Loucy (cell line): ENCODE results near the gene VWDE.

Source experiments
- EZH2phosphoT487 ChIP-seq: fragments of 200-600 bp; IDR thresholded peaks from 2 replicates; pipeline ENCODE4 v1.6.1; 2018; ENCODE audit warnings: antibody characterized with exemption, mild to moderate bottlenecking, moderate library complexity, borderline replicate concordance
- TF ChIP-seq, protein P1 (sequence below): fragments of 200-600 bp; sonication (generic); conservative IDR thresholded peaks from 2 replicates; pipeline ENCODE4 v1.5.1; 2014; ENCODE audit warnings: mild to moderate bottlenecking, antibody characterized with exemption, low read length

DNA sequence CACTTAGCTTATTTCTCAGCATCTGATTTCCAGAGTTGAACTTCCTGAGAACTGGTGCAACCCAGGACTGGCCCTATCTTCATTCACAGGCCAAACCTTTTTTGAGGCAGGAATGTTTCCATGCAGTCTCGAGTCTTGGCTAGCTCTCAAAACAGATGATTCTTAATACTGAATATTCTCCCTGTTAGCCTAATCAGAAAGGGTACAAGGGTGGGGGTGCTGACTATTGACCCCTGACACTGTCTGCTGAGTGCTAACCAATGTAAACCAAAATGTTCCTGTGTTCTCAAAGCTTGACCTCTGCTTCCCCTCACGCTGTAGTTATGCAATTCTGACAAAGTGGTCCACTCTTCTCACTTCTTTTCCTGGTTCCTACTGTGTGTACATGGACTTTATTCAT is 25.3 kb downstream of the VWDE start:
- TF ChIP-seq, protein P1, sequence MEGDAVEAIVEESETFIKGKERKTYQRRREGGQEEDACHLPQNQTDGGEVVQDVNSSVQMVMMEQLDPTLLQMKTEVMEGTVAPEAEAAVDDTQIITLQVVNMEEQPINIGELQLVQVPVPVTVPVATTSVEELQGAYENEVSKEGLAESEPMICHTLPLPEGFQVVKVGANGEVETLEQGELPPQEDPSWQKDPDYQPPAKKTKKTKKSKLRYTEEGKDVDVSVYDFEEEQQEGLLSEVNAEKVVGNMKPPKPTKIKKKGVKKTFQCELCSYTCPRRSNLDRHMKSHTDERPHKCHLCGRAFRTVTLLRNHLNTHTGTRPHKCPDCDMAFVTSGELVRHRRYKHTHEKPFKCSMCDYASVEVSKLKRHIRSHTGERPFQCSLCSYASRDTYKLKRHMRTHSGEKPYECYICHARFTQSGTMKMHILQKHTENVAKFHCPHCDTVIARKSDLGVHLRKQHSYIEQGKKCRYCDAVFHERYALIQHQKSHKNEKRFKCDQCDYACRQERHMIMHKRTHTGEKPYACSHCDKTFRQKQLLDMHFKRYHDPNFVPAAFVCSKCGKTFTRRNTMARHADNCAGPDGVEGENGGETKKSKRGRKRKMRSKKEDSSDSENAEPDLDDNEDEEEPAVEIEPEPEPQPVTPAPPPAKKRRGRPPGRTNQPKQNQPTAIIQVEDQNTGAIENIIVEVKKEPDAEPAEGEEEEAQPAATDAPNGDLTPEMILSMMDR: no peak
- TF ChIP-seq EZH2phosphoT487: no peak
